C1 segment of cervical spinal cord (tissue), 14 donors: ENCODE data around the gene COL5A2.

Source experiments
- DNase-seq, 14 donors: peaks; one replicate each; lab custom pipeline; 2025; lab: John Stamatoyannopoulos, UW

COL5A2 gene

GRCh38 chr2:189178726-189179569 lies 613 bp downstream of the COL5A2 start:
- no peak for DNase-seq

- DNase-seq = no peak
Measured at GRCh38 chr2:189178054-189178453, 1.5 kb downstream of the COL5A2 start.

DNA sequence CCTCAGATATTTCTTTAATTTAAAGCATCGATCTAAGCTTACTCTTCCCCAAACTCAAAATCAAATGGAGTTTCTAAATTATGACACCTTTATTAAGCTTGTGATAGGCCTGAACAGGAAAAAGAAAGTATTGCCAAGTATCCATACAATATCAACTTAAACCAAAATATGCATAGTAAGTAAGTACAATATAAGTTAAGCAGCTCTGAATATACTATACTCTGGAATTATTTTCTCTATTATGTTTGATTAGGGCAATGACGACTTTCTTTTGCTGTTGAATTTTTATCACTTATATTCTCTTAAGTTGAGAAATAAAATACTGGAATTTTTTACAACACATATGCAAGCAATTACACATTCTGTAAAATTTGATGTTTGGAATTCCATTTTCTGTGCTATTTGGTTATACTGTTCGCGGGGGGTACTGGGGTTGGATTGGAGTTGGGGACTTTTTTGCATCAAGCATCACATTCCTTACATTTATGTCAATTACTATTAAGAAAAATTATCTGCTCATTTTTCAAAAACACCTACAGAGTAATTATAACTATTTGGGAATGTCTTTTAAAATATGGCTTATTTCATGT lies 2.2 kb downstream of the COL5A2 start:
- DNase-seq = no peak

DNA sequence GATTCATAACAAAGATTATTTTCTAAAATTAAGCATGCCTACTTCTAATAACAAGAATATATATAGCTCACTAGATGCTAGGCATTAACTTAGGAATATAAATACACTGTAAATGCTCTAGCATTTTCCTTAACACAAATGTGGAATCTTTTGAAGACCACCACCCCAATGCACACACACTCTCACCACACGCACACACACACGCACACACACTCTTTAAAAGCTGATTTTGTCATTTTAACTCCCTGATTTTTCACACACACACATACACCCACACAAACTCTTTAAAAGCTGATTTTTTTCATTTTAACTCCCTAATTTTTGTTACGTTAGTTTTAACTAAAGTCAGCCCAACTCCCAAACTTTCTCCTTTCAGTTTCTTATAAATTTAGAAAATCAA lies 3.0 kb downstream of the COL5A2 start:
- DNase-seq = no peak

GRCh38 chr2:189175869-189176433 lies 3.6 kb downstream of the COL5A2 start:
- DNase-seq = no peak

GRCh38 chr2:189171956-189172609 lies 7.5 kb downstream of the COL5A2 start:
- no peak for DNase-seq

GRCh38 chr2:189168856-189169499 lies 10.6 kb downstream of the COL5A2 start:
- no peak for DNase-seq

DNA sequence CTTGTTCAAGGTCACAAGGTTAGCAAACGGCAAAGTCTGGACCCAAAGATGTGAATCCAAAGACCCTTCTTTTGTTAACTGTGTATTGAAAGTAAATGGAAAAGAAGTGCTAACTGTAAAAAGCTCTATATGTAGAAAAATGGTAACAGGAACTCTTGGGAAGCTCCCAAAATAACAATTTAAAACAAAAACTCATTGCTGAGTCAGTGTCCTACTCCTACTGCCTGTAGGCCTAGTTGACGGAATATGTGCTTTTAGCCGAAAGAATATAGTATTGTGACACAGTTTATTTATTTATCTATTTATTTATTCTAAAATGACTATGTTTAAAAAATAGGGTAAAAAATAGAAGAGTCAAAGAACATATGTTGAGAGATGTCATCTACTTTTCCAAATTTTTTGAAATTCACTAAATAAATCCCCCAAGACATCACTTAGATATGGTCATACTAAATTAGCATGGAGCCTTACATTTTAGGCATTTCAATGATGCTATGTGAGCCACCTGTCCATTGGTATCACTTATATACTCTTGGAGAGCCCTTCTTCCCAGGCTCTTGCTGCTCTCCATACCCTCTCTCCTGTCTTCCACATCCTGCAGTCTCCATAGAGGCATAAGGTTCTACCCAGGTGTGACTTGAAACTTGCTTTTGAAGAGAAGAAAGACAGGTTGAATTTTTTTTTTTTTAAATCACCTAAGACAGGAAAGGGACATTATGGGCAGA lies 13.7 kb downstream of the COL5A2 start:
- DNase-seq = no peak

DNA sequence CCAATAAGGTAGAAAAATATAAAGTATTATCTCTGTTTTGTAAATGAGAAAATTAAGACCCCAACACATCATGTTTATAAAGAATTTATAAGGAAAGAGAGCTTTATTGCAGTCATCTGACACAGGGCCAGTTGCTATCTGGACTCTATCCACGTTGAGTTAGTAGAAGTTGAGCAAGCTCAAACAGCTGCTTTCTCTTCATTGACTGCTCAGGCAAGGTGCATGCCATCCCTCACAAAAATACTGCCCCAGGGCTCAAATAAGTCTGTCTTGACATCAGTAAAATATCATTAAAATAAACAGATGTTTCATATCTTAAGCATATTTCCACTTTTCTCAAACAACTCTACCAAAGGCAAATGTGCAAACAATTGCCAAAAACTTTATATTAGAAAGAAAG lies 14.8 kb downstream of the COL5A2 start:
- no peak for DNase-seq

DNA sequence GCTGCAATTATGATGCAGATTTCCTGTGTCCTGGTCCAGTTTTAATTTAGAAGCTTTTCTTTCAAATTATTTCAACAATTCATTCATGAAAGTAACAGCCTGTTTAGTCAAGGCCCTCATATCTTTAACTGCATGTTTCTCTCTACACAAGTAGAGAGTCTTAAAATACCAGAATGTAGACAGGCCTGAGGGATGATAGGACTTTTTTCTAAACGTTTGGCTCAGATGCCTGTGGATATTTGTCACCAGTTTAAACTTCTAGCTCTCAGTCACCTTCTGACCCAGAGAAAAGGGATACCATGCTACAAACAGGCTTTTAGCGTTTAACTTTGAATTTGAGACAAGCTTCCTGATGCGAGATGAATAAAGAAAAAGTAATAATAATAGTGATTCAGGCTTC lies 15.7 kb downstream of the COL5A2 start:
- no peak for DNase-seq

GRCh38 chr2:189162566-189162965 lies 17.0 kb downstream of the COL5A2 start:
- DNase-seq = no peak

DNA sequence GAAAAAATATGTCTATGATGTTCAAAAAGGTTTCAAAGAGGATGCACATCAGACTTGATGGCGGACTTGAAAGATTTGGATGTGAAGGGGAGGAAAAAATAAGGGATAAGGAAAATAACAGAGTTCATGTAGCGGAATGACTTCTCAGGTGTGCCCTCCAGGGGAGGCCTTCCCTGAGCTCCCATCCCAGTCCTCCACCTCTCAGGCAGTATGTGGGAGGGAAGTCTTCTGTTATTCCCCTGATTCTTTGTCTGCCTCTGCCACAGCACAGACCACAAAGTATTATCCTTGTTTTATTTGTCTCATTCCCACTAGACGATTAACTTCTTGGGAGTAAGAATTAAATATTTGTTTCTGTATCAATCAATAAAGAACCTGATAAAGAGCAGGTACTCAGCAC lies 17.7 kb downstream of the COL5A2 start:
- DNase-seq = no peak

GRCh38 chr2:189159717-189160116 lies 19.8 kb downstream of the COL5A2 start:
- DNase-seq = no peak

GRCh38 chr2:189159273-189159672 lies 20.3 kb downstream of the COL5A2 start:
- DNase-seq = no peak

DNA sequence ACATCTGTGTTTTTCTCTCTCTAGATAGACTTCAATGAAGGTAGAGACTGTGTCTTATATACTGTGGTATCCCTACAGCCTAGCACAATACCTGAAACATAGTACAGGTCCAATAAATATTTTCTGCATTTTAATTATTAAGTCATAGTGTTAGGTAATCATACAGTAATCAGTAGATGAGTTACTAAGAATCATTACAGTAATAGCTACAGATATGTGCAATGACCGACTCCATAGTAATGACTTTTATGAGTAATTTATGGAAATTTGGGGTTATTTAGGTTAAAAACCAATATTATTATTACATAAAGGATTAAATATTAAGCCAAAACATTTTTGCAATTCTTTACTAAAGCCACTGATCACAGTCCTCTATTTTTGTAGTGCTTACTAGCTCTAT lies 21.6 kb downstream of the COL5A2 start:
- no peak for DNase-seq

DNA sequence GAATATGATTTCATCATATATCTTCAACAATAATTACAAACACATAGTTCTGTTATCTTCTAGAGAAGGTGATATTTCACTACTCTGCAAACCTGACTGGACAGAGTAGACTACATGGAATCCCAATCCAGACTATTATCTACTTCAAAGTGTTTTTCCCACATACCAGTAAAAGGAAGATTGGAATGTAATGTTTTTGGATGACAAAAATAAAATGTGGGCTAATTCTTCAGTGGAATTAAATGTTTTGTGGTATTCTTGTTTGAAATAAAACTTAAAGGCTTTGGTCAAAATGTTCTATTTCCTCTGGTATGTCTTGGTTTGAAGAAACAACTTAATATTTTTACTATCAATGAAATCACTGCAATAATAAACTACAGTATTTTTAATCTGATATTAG lies 22.1 kb downstream of the COL5A2 start:
- DNase-seq = no peak

DNA sequence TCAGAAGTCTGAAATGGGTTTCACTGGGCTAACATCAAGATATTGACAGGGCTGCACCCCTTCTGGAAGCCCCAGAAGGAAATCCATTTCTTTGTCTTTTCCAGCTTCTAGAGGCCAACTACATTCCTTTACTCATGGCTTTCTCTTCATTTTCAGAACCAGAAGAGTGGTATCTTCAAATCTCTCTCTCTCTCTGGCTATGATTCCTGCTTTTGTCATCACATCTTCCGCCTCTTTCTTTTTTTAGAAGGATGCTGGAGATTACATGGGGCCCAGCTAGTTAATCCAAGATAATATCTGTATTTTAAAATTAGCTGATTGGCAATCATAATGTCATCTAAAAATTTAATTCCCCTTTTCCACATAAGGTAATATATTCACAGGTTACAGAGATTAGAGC lies 23.8 kb downstream of the COL5A2 start:
- DNase-seq = no peak

DNA sequence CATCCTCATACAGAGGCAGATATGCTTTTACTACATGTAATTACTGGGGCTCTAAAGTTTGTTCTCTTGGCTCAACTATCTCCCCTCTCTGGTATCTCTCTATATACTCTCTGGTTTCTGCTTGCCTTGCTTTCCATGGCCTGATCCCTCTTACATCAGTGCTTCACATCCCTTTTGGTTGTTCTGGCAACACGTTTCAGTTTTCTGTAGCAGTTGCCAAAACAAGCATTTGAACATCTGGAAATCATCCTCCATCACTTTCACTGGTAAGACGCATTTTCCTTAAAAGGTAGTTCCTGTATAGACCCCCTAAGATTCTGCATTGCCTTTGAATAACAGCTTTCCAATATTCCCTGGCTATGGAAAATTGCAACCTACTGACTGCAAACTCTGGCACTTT lies 25.9 kb downstream of the COL5A2 start:
- DNase-seq = no peak

DNA sequence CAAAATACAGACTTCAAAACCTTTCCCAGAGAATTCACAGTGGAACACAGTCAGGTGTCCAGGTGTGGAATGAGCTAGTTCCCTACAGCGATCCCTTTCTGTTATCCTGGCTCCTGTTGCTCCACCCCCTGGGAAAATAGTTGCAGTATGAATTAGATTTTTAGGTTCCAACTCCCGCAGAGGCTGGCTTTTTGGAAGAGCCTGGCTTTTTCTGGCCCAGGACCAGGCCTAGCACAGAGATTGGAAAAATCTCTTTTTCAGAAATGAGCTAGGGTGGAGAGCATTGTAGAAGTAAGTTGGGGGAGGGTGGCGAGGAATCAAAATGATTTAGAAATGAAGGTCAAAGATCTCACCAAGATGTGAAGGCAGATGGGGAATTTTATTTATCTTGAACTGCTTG lies 27.1 kb downstream of the COL5A2 start:
- no peak for DNase-seq

GRCh38 chr2:189151906-189152305 lies 27.7 kb downstream of the COL5A2 start:
- no peak for DNase-seq

DNA sequence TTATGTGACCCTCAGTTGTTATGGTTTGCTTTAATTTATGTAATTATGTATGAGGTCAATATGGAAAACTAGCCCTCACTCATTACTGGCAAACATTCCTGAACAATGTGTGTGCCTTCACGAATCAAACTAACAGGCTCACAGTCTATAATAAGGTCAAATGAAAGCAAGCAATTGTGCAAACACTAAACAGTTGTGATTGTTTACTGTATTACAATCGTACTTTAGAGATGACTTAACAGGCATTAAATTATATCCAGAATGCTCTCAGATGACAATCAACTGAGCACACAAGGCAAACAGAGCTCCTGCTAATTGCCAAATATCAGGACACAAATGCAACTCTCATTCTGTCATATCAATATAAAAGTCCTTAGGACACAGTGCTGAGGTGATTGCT lies 29.5 kb downstream of the COL5A2 start:
- DNase-seq = no peak
